ENCODE data around the gene DOCK3. TPM values are rescaled to one million over a fixed set of nuclear protein-coding genes. Genes with fewer than 3 reads are reported as not detected.

DOCK3 gene
- polyA plus RNA-seq, 1 donor from 2014 or later: 15.6 TPM

DNA sequence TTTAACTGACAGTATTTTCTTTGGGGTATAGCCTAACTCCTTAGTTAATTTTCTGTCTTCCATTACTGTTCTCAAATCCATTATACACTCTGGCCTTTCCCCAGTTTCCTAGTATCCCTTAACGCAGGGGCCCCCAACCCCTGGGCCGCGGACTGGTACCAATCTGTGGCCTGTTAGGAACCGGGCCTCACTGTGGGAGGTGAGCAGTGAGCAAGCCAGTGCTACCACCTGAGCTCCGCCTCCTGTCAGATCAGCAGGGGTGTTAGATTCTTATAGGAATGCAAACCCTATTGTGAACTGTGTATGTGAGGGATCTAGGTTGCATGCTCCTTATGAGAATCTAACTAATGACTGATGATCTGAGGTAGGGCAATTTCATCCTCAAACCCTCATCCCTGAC lies 75.1 kb downstream of the DOCK3 start:
- H3K4me3 ChIP-seq (ENCODE audit: low read length): no peak overlapping the region
- no peak overlapping the region for H3K27ac ChIP-seq (ENCODE audit: low read length)
- H3K9me3 ChIP-seq (ENCODE audit: low read length): no peaks in the 10 kb centered on the region

DNA sequence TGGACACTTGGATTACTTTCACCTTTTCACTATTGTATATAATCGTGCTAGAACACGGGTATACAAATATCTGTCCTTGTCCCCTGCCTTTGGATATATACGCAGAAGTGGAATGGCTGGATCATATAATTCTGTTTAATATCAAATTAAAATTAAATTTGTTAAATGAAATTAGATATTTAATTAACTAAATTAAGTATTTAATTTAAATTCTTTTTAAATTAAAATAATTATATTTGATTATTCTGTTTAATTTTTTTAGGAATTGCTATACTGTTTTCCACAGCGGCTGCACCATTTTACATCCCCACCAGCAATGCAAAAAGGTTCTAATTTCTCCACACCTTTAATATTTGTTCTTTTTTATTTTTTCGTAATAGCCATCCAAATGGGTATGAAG lies 84.3 kb downstream of the DOCK3 start:
- no peaks in the 10 kb centered on the region for H3K27me3 ChIP-seq (ENCODE audit: insufficient read depth, low read depth, low read length)
- H2AFZ ChIP-seq (ENCODE audit: low read depth, low read length): no peak overlapping the region
- H3K9me3 ChIP-seq (ENCODE audit: low read length): no peaks in the 10 kb centered on the region
- H3K9ac ChIP-seq (ENCODE audit: low read length): no peak overlapping the region
- no peak overlapping the region for H3K4me3 ChIP-seq (ENCODE audit: low read length)
- no peaks in the 10 kb centered on the region for H3K9me2 ChIP-seq (ENCODE audit: insufficient read depth, low read length)
- no peaks in the 10 kb centered on the region for H3K36me3 ChIP-seq (ENCODE audit: insufficient read depth, low read length)
- no peak overlapping the region for H3K27ac ChIP-seq (ENCODE audit: low read length)
- H3K79me2 ChIP-seq (replicated peaks; ENCODE audit: insufficient read depth, low read length): peaks cover 4% of the 10 kb centered on the region
- H4K20me1 ChIP-seq (ENCODE audit: insufficient read depth): no peaks in the 10 kb centered on the region
- no peak overlapping the region for H3K4me2 ChIP-seq (ENCODE audit: low read length)
- H3F3A ChIP-seq (ENCODE audit: insufficient read depth, low read length, poor library complexity, severe bottlenecking): no peaks in the 10 kb centered on the region
- TF ChIP-seq POLR2AphosphoS5 (IDR thresholded peaks at IDR 0.05): no peak
- no peak for TF ChIP-seq TAF1 (IDR thresholded peaks at IDR 0.05; ENCODE audit: low read depth)
- TF ChIP-seq, protein P1, sequence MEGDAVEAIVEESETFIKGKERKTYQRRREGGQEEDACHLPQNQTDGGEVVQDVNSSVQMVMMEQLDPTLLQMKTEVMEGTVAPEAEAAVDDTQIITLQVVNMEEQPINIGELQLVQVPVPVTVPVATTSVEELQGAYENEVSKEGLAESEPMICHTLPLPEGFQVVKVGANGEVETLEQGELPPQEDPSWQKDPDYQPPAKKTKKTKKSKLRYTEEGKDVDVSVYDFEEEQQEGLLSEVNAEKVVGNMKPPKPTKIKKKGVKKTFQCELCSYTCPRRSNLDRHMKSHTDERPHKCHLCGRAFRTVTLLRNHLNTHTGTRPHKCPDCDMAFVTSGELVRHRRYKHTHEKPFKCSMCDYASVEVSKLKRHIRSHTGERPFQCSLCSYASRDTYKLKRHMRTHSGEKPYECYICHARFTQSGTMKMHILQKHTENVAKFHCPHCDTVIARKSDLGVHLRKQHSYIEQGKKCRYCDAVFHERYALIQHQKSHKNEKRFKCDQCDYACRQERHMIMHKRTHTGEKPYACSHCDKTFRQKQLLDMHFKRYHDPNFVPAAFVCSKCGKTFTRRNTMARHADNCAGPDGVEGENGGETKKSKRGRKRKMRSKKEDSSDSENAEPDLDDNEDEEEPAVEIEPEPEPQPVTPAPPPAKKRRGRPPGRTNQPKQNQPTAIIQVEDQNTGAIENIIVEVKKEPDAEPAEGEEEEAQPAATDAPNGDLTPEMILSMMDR (IDR thresholded peaks at IDR 0.05; ENCODE audit: poor library complexity, severe bottlenecking): no peak
- no peak for TF ChIP-seq RAD21 (conservative IDR thresholded peaks at IDR 0.05)
- TF ChIP-seq SMC3 (conservative IDR thresholded peaks at IDR 0.05; ENCODE audit: poor library complexity): no peak
- TF ChIP-seq, protein P2, sequence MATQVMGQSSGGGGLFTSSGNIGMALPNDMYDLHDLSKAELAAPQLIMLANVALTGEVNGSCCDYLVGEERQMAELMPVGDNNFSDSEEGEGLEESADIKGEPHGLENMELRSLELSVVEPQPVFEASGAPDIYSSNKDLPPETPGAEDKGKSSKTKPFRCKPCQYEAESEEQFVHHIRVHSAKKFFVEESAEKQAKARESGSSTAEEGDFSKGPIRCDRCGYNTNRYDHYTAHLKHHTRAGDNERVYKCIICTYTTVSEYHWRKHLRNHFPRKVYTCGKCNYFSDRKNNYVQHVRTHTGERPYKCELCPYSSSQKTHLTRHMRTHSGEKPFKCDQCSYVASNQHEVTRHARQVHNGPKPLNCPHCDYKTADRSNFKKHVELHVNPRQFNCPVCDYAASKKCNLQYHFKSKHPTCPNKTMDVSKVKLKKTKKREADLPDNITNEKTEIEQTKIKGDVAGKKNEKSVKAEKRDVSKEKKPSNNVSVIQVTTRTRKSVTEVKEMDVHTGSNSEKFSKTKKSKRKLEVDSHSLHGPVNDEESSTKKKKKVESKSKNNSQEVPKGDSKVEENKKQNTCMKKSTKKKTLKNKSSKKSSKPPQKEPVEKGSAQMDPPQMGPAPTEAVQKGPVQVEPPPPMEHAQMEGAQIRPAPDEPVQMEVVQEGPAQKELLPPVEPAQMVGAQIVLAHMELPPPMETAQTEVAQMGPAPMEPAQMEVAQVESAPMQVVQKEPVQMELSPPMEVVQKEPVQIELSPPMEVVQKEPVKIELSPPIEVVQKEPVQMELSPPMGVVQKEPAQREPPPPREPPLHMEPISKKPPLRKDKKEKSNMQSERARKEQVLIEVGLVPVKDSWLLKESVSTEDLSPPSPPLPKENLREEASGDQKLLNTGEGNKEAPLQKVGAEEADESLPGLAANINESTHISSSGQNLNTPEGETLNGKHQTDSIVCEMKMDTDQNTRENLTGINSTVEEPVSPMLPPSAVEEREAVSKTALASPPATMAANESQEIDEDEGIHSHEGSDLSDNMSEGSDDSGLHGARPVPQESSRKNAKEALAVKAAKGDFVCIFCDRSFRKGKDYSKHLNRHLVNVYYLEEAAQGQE (IDR thresholded peaks at IDR 0.05; ENCODE audit: borderline replicate concordance): no peak
- TF ChIP-seq EP300 (conservative IDR thresholded peaks at IDR 0.05; ENCODE audit: poor library complexity, severe bottlenecking): no peak
- no peak for TF ChIP-seq EZH2 (IDR thresholded peaks at IDR 0.05; ENCODE audit: borderline replicate concordance, insufficient read depth, low read length, poor library complexity, severe bottlenecking)

More for the DNA sequence above, 75.1 kb downstream of the DOCK3 start:
- Histone ChIP-seq H3K79me2 (replicated peaks; ENCODE audit: insufficient read depth, low read length) (no peaks in the 10 kb centered on the region), H3K9me2 (ENCODE audit: insufficient read depth, low read length) (no peaks in the 10 kb centered on the region), H3K36me3 (ENCODE audit: insufficient read depth, low read length) (no peaks in the 10 kb centered on the region), H3F3A (ENCODE audit: insufficient read depth, low read length, poor library complexity, severe bottlenecking) (no peaks in the 10 kb centered on the region), H3K27me3 (ENCODE audit: insufficient read depth, low read depth, low read length) (no peaks in the 10 kb centered on the region), H3K9ac (ENCODE audit: low read length) (no peak overlapping the region), H4K20me1 (ENCODE audit: insufficient read depth) (no peaks in the 10 kb centered on the region), H3K4me2 (ENCODE audit: low read length) (no peak overlapping the region), H2AFZ (ENCODE audit: low read depth, low read length) (no peak overlapping the region)
- TF ChIP-seq EZH2 (IDR thresholded peaks at IDR 0.05; ENCODE audit: borderline replicate concordance, insufficient read depth, low read length, poor library complexity, severe bottlenecking) (no peak), EP300 (conservative IDR thresholded peaks at IDR 0.05; ENCODE audit: poor library complexity, severe bottlenecking) (no peak), SMC3 (conservative IDR thresholded peaks at IDR 0.05; ENCODE audit: poor library complexity) (no peak), TAF1 (IDR thresholded peaks at IDR 0.05; ENCODE audit: low read depth) (no peak), RAD21 (conservative IDR thresholded peaks at IDR 0.05) (no peak), MXI1 (conservative IDR thresholded peaks at IDR 0.05; ENCODE audit: poor library complexity, severe bottlenecking) (no peak)
- TF ChIP-seq, protein P2 (IDR thresholded peaks at IDR 0.05; ENCODE audit: borderline replicate concordance): no peak

Data from neural cell (in vitro differentiated cells).